GM12878 (cell line): ENCODE results near the gene LSAMP. TPM values are rescaled to one million over a fixed set of nuclear protein-coding genes. Genes with fewer than 3 reads are reported as not detected.

Source experiments
- BCL11A ChIP-seq: IDR thresholded peaks from 2 replicates; pipeline ENCODE4 v1.6.1; 2011; ENCODE audit warnings: low read depth, low read length
- EP300 ChIP-seq, 2 experiments: fragments of 150-350 bp in 1 of 2; IDR thresholded peaks; 2 replicates each; pipeline ENCODE4 v1.6.1; 2011 to 2012; ENCODE audit warnings: low read depth in 2 of 2, low read length in 2 of 2, borderline replicate concordance in 1 of 2, improper control_type of control experiment in 1 of 2, inconsistent platforms in 1 of 2; ENCODE audit not compliant: control insufficient read depth in 1 of 2
- EZH2 ChIP-seq: IDR thresholded peaks from 2 replicates; pipeline ENCODE4 v1.6.1; 2012; ENCODE audit warnings: low read depth, mild to moderate bottlenecking, control low read depth, inconsistent platforms, low read length, borderline replicate concordance; ENCODE audit not compliant: control insufficient read depth
- FOXM1 ChIP-seq: IDR thresholded peaks from 2 replicates; pipeline ENCODE4 v1.6.1; 2012; ENCODE audit warnings: low read depth, mild to moderate bottlenecking, inconsistent platforms, low read length, moderate library complexity
- JUND ChIP-seq: IDR thresholded peaks from 2 replicates; pipeline ENCODE4 v1.6.1; 2012; ENCODE audit warnings: low read depth, mild to moderate bottlenecking, low read length, improper control_type of control experiment, moderate library complexity
- KLF5 ChIP-seq: fragments of 450-650 bp; IDR thresholded peaks from 2 replicates; pipeline ENCODE4 v1.6.1; 2014; ENCODE audit warnings: mild to moderate bottlenecking; ENCODE audit not compliant: partially characterized antibody
- MEF2B ChIP-seq: fragments of 450-650 bp; IDR thresholded peaks from 2 replicates; pipeline ENCODE4 v1.6.1; 2018; ENCODE audit warnings: mild to moderate bottlenecking, moderate library complexity; ENCODE audit not compliant: partially characterized antibody, poor library complexity, severe bottlenecking
- MTA2 ChIP-seq: fragments of 450-650 bp; IDR thresholded peaks from 2 replicates; pipeline ENCODE4 v1.6.1; 2016; ENCODE audit warnings: low read depth, mild to moderate bottlenecking, moderate library complexity
- NR2C2 ChIP-seq: IDR thresholded peaks from 2 replicates; pipeline ENCODE4 v1.6.1; 2011; ENCODE audit warnings: borderline replicate concordance, low read depth; ENCODE audit not compliant: control insufficient read depth, insufficient read length
- NRF1 ChIP-seq: conservative IDR thresholded peaks from 2 replicates; pipeline ENCODE4 v1.6.1; 2011; ENCODE audit warnings: mild to moderate bottlenecking, low read depth, low read length, improper control_type of control experiment
- POLR2AphosphoS5 ChIP-seq: IDR thresholded peaks from 2 replicates; pipeline ENCODE4 v1.6.1; 2011; ENCODE audit warnings: mild to moderate bottlenecking, low read length, inconsistent platforms
- RAD51 ChIP-seq: fragments of 450-650 bp; IDR thresholded peaks from 2 replicates; pipeline ENCODE4 v1.6.1; 2016; ENCODE audit warnings: moderate library complexity, mild to moderate bottlenecking, inconsistent platforms
- RELB ChIP-seq: fragments of 450-650 bp; IDR thresholded peaks from 2 replicates; pipeline ENCODE4 v1.6.1; 2017; ENCODE audit warnings: low read depth, mild to moderate bottlenecking, moderate library complexity
- SREBF1 ChIP-seq: IDR thresholded peaks from 2 replicates; pipeline ENCODE4 v1.6.1; 2012; ENCODE audit warnings: mild to moderate bottlenecking, low read length
- SUPT20H ChIP-seq: IDR thresholded peaks from 2 replicates; pipeline ENCODE4 v1.6.1; 2011; ENCODE audit warnings: low read depth, mild to moderate bottlenecking, low read length, moderate library complexity, borderline replicate concordance; ENCODE audit not compliant: control insufficient read depth
- ZNF384 ChIP-seq: IDR thresholded peaks from 2 replicates; pipeline ENCODE4 v1.6.1; 2012; ENCODE audit warnings: low read depth, mild to moderate bottlenecking, low read length, improper control_type of control experiment, borderline replicate concordance
- polyA plus RNA-seq, 11 experiments: library from polyadenylated mRNA; depleted of rRNA in 4 of 11; unstranded in 6 of 11; stranded (reverse) in 5 of 11; fragments of >200 nt; fragmentation: Nextera tagmentation in 4 of 11; fragmentation: Illumina TruSeq in 1 of 11; extraction: Ambion mirVana in 4 of 11; extraction: Trizol in 1 of 11; gene quantifications; 1 replicate in 1 of 11; 2 replicates in 10 of 11; pipeline versions ENCODE4 v1.2.1 to v1.2.3, GENCODE V29; 2011 to 2016; ENCODE audit warnings: inconsistent platforms in 2 of 11, missing spikeins in 2 of 11, low read depth in 1 of 11
- total RNA-seq, 4 experiments: library from RNA; depleted of rRNA in 3 of 4; stranded (reverse); fragments of >200 nt in 3 of 4; fragmentation: Illumina TruSeq in 1 of 4; extraction: Trizol in 1 of 4; gene quantifications; 2 replicates each; pipeline versions ENCODE4 v1.2.1 to v1.2.3, GENCODE V29; 2013 to 2021

LSAMP gene
- total and polyA plus RNA-seq, 10 of the 15 experiments (the other 5 are each of a cell fraction or from before 2014, with no cell fraction given) = 2.0 to 12.7 (median 6.5) TPM

GRCh38 chr3:116007000-116007399 is 438.3 kb downstream of the LSAMP start (continued):
- TF ChIP-seq SUPT20H (no peak), JUND (no peak), RELB (peak; percentile 47; the same call in 1 of the 2 replicates), ZNF384 (peak; percentile 72; the same call in 1 of the 2 replicates), SREBF1 (no peak), BCL11A (no peak), EZH2 (no peak), KLF5 (no peak), MTA2 (peak; percentile 37; the same call in 1 of the 2 replicates), EP300 (IDR thresholded peaks at IDR 0.05; ENCODE audit: borderline replicate concordance in 1 of 2, control insufficient read depth in 1 of 2, low read depth in 2 of 2, low read length in 2 of 2) (peak; percentile 28 to 35; a peak in 1 of 4 replicates), RAD51 (peak; percentile 47; the same call in 1 of the 2 replicates), NRF1 (no peak), NR2C2 (no peak), MEF2B (peak; percentile 73), POLR2AphosphoS5 (no peak), FOXM1 (no peak)
